Forelimb muscle (tissue), 1 donor: ENCODE measurements around the gene TBC1D22A. TPM values are rescaled to one million over a fixed set of nuclear protein-coding genes. Genes with fewer than 3 reads are reported as not detected.
"Not testable (repeated sequence)": the region's sequence is repeated elsewhere in the genome, so short reads cannot be mapped to it uniquely, and the experiment has no call there.

Experiments
- DNase-seq: peaks from one replicate; pipeline ENCODE4 v3.0.0-alpha.2; 2013; ENCODE audit warnings: low read depth
- polyA plus RNA-seq: library from polyadenylated mRNA; unstranded; fragments of 120-200 nt; gene quantifications from one replicate; pipeline ENCODE4 v1.2.1, GENCODE V29; 2013; ENCODE audit not compliant: insufficient read length

Gene TBC1D22A
- polyA plus RNA-seq, 1 donor: 14.2 TPM

DNA sequence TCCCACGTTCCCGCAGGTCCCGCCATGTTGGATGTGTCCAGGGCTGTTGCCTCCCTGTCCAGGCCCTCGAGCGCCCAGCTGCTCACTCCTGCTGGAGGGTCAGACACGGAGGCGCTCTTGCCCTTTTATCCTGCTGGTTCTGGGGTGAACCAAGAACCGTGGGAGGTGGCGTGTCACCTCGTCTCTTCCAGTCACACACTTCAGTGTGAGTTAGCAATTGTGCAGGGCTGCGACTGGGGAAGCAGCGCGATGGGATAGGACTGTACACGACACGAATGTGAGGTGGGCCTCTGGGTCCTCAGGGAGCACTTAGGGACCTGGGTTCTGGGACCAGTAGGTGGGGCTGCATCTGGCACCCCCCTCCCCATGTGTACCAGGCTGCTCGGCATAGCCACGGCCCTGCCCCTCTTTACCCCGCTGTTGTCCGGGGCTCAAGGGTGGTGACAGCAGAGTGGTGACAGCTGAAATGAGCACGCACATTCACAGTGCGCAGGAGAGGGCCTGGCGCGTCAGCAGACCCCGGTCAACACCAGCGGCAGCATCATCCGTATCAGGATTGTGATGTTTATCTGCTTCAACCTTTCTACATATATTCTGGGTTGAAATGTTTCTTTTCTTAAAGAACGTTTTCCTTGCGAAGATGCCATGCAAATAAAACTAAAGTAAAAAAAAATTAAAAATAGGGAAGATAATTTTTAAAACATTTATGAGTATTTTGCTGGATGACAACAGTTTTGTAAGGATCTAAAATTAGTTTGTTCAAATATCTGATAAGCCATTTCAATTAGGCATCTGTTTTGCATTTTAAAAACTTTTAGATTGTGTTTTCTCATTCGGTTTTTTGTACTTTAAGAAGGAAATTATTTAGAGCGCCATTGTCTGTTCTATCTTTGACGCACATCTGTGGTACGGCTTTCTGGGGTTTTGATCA lies 210.7 kb downstream of the TBC1D22A start:
- no peak for DNase-seq

DNA sequence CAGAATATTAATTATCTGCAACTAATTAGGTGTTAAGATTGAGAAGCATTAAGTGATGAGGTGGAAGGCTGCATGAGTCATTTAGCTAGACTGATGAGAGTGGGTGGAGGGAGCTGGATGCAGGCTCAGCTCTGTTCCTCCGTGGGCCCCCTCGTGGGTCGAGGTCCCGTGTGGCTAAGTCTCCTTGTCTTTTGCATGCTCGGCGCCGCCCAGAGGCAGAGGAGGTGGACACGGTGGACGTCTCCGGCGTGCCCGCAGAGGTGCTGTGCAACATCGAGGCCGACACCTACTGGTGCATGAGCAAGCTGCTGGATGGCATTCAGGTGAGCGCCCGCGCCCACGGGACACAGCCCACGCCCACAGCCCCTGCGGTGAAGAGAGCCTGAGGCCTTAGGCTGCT lies 211.6 kb downstream of the TBC1D22A start:
- DNase-seq: no peak

DNA sequence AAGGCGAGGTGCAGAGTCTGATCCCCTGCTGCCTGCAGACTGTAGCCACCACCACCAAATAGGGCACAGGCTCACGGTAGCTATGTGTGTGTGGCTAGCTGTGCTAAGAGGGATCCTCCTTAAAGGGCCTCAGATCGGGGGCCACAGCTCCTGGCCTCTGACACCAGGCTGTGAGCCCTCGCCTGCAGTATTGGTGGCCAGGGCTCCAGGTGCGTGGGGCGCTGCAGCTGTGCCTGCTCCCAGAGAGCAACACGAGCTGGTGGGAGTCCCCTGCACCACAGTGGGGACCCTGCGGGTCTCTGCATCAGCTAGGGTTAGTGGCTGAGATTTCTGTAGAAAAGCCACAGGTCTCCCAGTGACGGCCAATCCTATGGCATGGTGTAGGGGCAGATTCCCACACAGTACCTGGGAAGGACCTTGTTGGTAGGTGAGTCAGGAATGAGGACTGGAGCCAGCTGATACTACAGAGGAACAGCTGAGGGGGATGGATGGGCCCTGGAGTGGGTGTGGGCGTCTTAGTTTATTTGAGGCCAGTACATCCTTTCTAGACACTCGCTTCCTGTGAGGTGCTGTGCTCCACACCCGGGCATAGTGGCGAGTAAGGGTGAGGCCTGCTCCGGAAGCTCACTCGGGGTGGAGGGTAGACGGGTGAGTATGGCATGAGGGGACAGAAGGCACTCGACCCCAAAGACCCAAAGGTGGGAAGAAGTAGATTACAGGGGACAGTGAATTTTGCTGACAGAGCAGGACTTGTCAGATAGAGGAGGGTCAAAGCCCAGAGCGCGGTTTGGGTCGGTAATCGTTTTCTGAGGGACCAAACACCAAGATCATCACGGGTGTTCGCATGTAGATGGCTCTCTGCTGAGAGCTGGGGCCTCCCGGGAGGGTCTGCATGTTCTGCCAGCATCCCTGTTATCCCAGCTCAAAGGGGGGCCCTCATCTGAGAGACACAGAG lies 212.5 kb downstream of the TBC1D22A start:
- DNase-seq: no peak

GRCh38 chr22:46976143-46976542 lies 213.7 kb downstream of the TBC1D22A start:
- DNase-seq: no peak

DNA sequence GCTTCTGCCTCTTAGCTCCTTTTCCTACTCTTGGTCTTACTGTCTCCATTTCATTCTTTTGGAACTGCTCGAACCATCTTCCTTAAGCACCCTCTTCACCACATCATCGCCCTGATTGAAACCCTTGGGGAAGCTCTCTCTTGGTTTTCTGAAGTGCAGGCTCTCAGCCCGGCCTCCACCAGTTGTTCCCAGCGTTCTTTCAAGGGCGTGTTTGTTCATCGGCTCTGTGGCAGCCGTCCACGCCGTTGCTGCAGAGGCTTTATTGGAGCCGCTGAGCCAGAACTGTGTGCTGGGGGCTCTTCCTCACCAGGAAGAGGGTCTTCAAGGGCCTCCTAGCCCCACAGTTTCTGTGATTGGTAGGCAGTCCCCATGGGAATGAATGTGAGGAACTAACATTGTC lies 214.1 kb downstream of the TBC1D22A start:
- DNase-seq: no peak

DNA sequence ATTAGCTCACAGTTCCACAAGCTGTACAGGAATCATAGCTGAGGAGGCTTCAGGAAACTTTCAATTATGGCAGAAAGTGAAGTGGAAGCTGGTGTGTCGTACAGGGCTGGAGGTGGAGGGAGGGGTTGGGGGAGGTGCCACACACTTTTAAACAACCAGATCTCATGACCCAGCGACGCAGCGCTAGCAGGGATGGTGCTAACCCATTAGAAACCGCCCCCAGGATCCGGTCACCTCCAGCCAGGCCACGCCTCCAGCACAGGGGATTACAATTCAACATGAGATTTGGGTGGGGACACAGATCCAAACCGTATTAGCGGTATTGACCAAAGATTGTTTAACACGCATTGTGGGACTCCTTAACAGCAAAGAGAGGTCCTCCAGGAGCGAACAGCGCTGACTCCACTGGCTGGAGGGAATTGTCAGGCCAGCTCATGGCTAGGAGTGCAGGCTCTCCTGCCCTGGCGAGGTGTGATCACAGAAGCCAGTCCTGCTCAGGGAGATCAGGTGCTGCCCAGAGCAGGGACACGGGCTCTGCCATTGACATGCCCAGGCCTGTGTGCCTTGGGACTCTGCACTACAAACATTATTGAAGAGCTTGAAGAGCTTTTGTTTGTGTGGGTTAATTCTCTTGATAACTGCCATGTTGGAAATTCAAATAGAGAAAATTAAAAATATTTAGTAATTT lies 215.3 kb downstream of the TBC1D22A start:
- no peak for DNase-seq

DNA sequence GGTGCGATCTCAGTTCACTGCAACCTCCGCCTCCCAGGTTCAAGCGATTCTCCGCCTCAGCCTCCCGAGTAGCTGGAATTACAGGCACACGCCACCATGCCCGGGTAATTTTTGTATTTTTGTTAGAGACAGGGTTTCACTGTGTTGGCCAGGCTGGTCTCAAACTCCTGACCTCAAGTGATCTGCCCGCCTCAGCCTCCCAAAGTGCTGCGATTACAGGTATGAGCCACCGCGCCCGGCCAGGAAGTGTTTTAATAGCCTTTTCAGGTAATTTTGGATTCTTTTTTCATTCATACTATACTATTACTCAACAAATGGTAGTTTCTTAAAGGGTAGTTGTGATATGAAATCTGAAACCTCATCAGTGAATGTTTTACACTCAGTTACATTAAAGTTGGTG lies 216.2 kb downstream of the TBC1D22A start:
- DNase-seq: not testable (repeated sequence)

GRCh38 chr22:46979506-46979905 lies 217.1 kb downstream of the TBC1D22A start:
- DNase-seq: no peak

GRCh38 chr22:46980392-46980791 lies 217.9 kb downstream of the TBC1D22A start:
- no peak for DNase-seq

DNA sequence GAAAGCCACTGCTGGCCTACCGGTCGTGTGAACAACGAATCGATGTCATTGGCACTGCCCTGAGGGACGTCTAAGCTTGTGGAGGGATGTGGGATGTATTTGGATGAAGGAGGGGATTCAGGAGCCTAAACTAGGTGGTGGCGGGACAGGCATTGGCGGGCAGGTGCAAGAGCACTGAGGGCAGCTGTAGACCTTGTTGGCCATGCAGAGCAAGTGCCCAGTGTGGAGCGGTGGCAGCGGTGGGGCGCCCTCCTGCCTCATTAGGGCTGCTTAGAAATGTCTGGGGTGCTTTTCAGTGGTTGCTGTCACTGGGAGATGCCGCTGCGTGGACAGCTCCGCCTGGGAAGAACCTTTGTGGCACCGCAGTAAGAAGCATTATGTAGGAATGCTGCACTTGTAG lies 220.2 kb downstream of the TBC1D22A start:
- DNase-seq: no peak

GRCh38 chr22:46983046-46983445 lies 220.6 kb downstream of the TBC1D22A start:
- DNase-seq: no peak

DNA sequence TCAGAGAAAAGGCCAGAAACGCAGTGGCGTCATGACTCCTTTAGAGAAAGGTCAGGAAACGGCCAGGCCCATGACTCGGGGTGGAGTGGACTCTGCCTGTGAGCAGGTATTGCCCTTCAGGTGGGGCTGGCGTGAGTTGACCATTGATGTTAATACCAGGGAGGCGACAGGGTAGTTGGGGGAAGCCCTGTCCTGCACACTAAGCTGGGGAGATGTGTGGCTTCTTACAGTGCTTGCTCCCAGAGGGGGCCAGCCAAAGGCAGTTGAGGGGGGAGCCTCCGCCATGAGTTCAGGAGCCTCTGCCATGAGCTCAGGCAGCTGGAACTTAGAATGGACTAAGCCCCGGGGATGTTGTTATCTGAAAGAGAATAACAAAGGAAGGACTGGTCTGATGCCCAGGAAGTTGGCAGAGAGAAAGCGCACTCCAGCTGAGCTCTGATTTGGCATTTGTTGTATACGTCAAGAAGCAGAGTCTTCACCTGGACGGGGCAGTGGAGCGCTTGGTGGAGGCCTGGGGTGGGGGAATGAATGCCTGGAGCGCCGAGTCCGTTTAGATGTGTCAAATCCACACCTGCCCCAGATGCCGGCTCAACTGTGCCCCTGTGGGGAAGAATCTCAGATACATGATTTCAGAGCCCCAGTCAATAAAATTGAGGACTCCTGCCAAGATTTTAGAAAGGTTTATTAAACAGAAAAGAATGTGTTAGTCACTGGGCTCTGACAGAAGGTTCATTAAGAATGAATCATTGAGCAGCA lies 222.5 kb downstream of the TBC1D22A start:
- DNase-seq: no peak

DNA sequence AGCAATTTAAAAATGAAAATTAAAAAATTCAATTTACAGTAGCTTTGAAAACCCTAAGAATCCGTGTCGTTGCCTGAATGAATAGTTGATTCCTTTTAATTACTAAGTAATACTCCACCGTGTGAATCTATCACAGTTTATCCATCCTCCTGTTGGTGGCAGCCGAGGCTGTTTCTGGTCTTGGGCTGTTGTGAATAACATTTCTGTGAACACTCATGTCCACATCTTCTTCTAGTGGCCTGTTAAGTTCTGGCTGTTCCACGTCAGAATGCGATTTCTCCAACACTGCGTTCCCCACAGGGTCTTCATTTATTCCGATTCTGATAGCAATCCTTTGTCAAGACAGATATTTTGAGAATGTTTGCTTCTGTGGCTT lies 223.0 kb downstream of the TBC1D22A start:
- DNase-seq: no peak

DNA sequence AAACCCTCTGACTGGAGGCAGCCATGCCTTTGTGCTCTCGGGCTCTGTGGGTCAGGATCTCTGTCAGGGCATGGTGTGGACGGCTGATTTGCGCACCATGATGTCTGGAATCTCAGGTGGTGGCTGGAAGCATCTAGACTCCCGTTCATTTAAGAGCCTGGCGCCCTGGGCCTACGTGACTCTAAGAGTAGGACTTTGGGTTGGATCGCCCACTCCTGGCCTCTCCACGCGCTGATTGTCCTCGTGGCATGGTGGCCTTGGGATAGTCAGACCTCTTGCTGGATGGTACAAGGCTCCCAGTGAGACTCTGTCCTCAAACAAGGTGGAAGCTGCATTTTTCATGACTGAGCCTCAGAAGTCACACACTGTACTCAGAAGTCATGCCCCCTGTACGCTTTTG lies 224.3 kb downstream of the TBC1D22A start:
- DNase-seq: no peak

GRCh38 chr22:46990937-46991550 lies 228.6 kb downstream of the TBC1D22A start:
- DNase-seq: no peak

- DNase-seq: no peak
Observed at GRCh38 chr22:46991666-46992065, 229.2 kb downstream of the TBC1D22A start.

GRCh38 chr22:46992121-46992731 lies 229.8 kb downstream of the TBC1D22A start:
- DNase-seq: no peak

GRCh38 chr22:46993633-46994032 lies 231.2 kb downstream of the TBC1D22A start:
- no peak for DNase-seq

- DNase-seq: no peak
Observed at GRCh38 chr22:46994265-46994664, 231.8 kb downstream of the TBC1D22A start.

- no peak for DNase-seq
Observed at GRCh38 chr22:46994983-46995382, 232.5 kb downstream of the TBC1D22A start.
